HCT116 (cell line): Measurements from ENCODE around the gene GRM1. TPM values are rescaled to one million over a fixed set of nuclear protein-coding genes. Genes with fewer than 3 reads are reported as not detected.

Experiments
- ATAC-seq: fragments of 200-7000 bp; cut with Tn5 transposase; 2 replicates; pipeline ENCODE4 v1.9.1; 2020; ENCODE audit warnings: mild to moderate bottlenecking, moderate library complexity
- BruUV-seq: library from RNA; stranded (reverse); fragments of 400-500 nt; replicated peaks from 2 replicates; lab custom pipeline; 2021; lab: Mats Ljungman, UMichigan
- CTCF ChIA-PET: fragments of 300-600 bp; sonication (Branson Sonifier 250); formaldehyde crosslinking; loops from one replicate; lab custom pipeline; 2021; ENCODE audit warnings: antibody characterized with exemption; lab: Charles Lee
- POLR2A ChIA-PET: fragments of 300-600, 350-600 bp; sonication (Branson Sonifier 250); formaldehyde crosslinking; loops from one replicate; lab custom pipeline; 2021; ENCODE audit warnings: antibody characterized with exemption; lab: Charles Lee
- RAD21 ChIA-PET, 2 experiments: fragments of 300-600 bp; sonication (Branson Sonifier 250); formaldehyde crosslinking; loops; one replicate each; lab custom pipeline; 2023; ENCODE audit warnings: low total read pairs in 2 of 2; ENCODE audit not compliant: uncharacterized antibody in 2 of 2, unreplicated experiment in 2 of 2, low non-redundant PET in 1 of 2; lab: Charles Lee
- DNase-seq: peaks from one replicate; pipeline ENCODE4 v3.0.0-alpha.2; 2010; ENCODE audit warnings: low read depth, low spot score
- H2AFZ ChIP-seq: fragments of 200-600 bp; shearing (Covaris generic), sonication (generic); 2 replicates; pipeline ENCODE4 v1.6.1; 2017; ENCODE audit warnings: low read depth, mixed run types, mixed read lengths, antibody characterized with exemption, low read length; ENCODE audit not compliant: poor library complexity, severe bottlenecking
- H3K27ac ChIP-seq: 2 replicates; pipeline ENCODE4 v1.5.1; 2012; ENCODE audit warnings: low read depth, low read length
- H3K27me3 ChIP-seq: fragments of 200-600 bp; sonication (generic); 2 replicates; pipeline ENCODE4 v1.6.1; 2016; ENCODE audit warnings: mixed run types, low read length, mixed read lengths; ENCODE audit not compliant: insufficient read depth
- H3K36me3 ChIP-seq, 2 experiments: fragments of 200-500 bp in 1 of 2; fragments of 200-600 bp in 1 of 2; sonication (Bioruptor generic) in 1 of 2; sonication (generic) in 1 of 2; 2 replicates each; pipeline versions ENCODE4 v1.5.1 to v1.6.1; 2014 to 2016; ENCODE audit warnings: low read length in 2 of 2, inconsistent platforms in 1 of 2, mixed read lengths in 1 of 2, mixed run types in 1 of 2; ENCODE audit not compliant: insufficient read depth in 2 of 2, control insufficient read depth in 1 of 2
- H3K4me1 ChIP-seq, 2 experiments: fragments of 200-600 bp in 1 of 2; sonication (generic) in 1 of 2; 2 replicates each; pipeline versions ENCODE4 v1.5.1 to v1.6.1; 2012 to 2017; ENCODE audit warnings: low read length in 2 of 2, inconsistent platforms in 1 of 2, mild to moderate bottlenecking in 1 of 2, mixed read lengths in 1 of 2, mixed run types in 1 of 2, moderate library complexity in 1 of 2; ENCODE audit not compliant: insufficient read depth in 2 of 2, control insufficient read depth in 1 of 2
- H3K4me2 ChIP-seq: fragments of 200-600 bp; sonication (generic); 2 replicates; pipeline ENCODE4 v1.6.1; 2017; ENCODE audit warnings: mixed run types, low read length, mixed read lengths
- H3K4me3 ChIP-seq, 2 experiments: fragments of 200-600 bp in 1 of 2; sonication (generic) in 1 of 2; replicated peaks in 1 of 2; 2 replicates each; pipeline ENCODE4 v1.5.1; 2011 to 2016; ENCODE audit warnings: low read length in 2 of 2, control low read depth in 1 of 2, low read depth in 1 of 2, mild to moderate bottlenecking in 1 of 2, mixed read lengths in 1 of 2, mixed run types in 1 of 2
- H3K79me2 ChIP-seq: fragments of 200-600 bp; sonication (generic); 2 replicates; pipeline ENCODE4 v1.6.1; 2017; ENCODE audit warnings: mild to moderate bottlenecking, mixed run types, low read length, moderate library complexity, mixed read lengths; ENCODE audit not compliant: insufficient read depth
- H3K9ac ChIP-seq: fragments of 200-600 bp; sonication (generic); 2 replicates; pipeline ENCODE4 v1.6.1; 2016; ENCODE audit warnings: low read length, mixed read lengths
- H3K9me2 ChIP-seq: fragments of 200-600 bp; sonication (generic), shearing (Covaris generic); 2 replicates; pipeline ENCODE4 v1.6.1; 2017; ENCODE audit warnings: mixed run types, mild to moderate bottlenecking, moderate library complexity; ENCODE audit not compliant: insufficient read depth
- H3K9me3 ChIP-seq, 2 experiments: fragments of 200-500 bp in 1 of 2; fragments of 200-600 bp in 1 of 2; sonication (Bioruptor generic) in 1 of 2; sonication (generic) in 1 of 2; 2 replicates each; pipeline ENCODE4 v1.6.1; 2014 to 2017; ENCODE audit warnings: low read length in 2 of 2, mixed read lengths in 2 of 2, inconsistent platforms in 1 of 2, low read depth in 1 of 2, mild to moderate bottlenecking in 1 of 2, mixed run types in 1 of 2, moderate library complexity in 1 of 2; ENCODE audit not compliant: control insufficient read depth in 1 of 2, insufficient read depth in 1 of 2
- H4K20me1 ChIP-seq: fragments of 200-600 bp; sonication (generic), shearing (Covaris generic); 2 replicates; pipeline ENCODE4 v1.6.1; 2017; ENCODE audit warnings: mixed run types, mild to moderate bottlenecking, moderate library complexity; ENCODE audit not compliant: insufficient read depth
- ATF3 ChIP-seq: IDR thresholded peaks from 2 replicates; pipeline ENCODE4 v1.6.1; 2012
- CBX3 ChIP-seq: IDR thresholded peaks from 2 replicates; pipeline ENCODE4 v1.6.1; 2012; ENCODE audit warnings: low read depth
- EGR1 ChIP-seq: IDR thresholded peaks from 2 replicates; pipeline ENCODE4 v1.6.1; 2012; ENCODE audit warnings: low read depth
- EZH2phosphoT487 ChIP-seq: fragments of 200-600 bp; IDR thresholded peaks from 2 replicates; pipeline ENCODE4 v1.6.1; 2018; ENCODE audit warnings: antibody characterized with exemption, borderline replicate concordance
- FOSL1 ChIP-seq: IDR thresholded peaks from 2 replicates; pipeline ENCODE4 v1.6.1; 2012; ENCODE audit warnings: low read depth
- JUND ChIP-seq: IDR thresholded peaks from 2 replicates; pipeline ENCODE4 v1.6.1; 2012
- POLR2AphosphoS5 ChIP-seq: IDR thresholded peaks from 2 replicates; pipeline ENCODE4 v1.6.1; 2011; ENCODE audit warnings: mild to moderate bottlenecking, low read depth, low read length, moderate library complexity
- RAD21 ChIP-seq: IDR thresholded peaks from 2 replicates; pipeline ENCODE4 v1.6.1; 2012; ENCODE audit warnings: low read depth, mild to moderate bottlenecking
- REST ChIP-seq: IDR thresholded peaks from 2 replicates; pipeline ENCODE4 v1.6.1; 2012; ENCODE audit warnings: low read depth
- SIN3A ChIP-seq: IDR thresholded peaks from 2 replicates; pipeline ENCODE4 v1.6.1; 2012; ENCODE audit warnings: low read depth
- SRF ChIP-seq: IDR thresholded peaks from 2 replicates; pipeline ENCODE4 v1.6.1; 2012; ENCODE audit warnings: low read depth
- TCF7L2 ChIP-seq: IDR thresholded peaks from 2 replicates; pipeline ENCODE4 v1.7.0; 2011; ENCODE audit warnings: borderline replicate concordance, inconsistent platforms; ENCODE audit not compliant: insufficient read depth, insufficient read length; ENCODE audit errors: extremely low read depth
- YY1 ChIP-seq: IDR thresholded peaks from 2 replicates; pipeline ENCODE4 v1.6.1; 2011; ENCODE audit warnings: low read length, low read depth, moderate library complexity, mild to moderate bottlenecking; ENCODE audit not compliant: insufficient replicate concordance; ENCODE audit errors: extremely low read depth
- ZFX ChIP-seq: fragments of 450-650 bp; IDR thresholded peaks from 2 replicates; pipeline ENCODE4 v1.6.1; 2017
- intact Hi-C: fragments of 100-400 bp; cut with micrococcal nuclease; formaldehyde crosslinking; loops from 2 replicates; pipeline ENCODE4 v1.10.0; 2022
- total RNA-seq: library from RNA; stranded (reverse); gene quantifications from one replicate; pipeline ENCODE4 v1.2.1, GENCODE V29; 2021; ENCODE audit not compliant: unreplicated experiment

The GRM1 gene
- total RNA-seq, 1 experiment from 2014 or later: not detected

- ATAC-seq (no peak), DNase-seq (no peak)
- no peaks in the 10 kb centered on the region for H3K9me2 ChIP-seq
- H3K4me2 ChIP-seq: no peak overlapping the region
- no TSS peak for BruUV-seq
- no peaks in the 10 kb centered on the region for H3K9me3 ChIP-seq
- H4K20me1 ChIP-seq: no peaks in the 10 kb centered on the region
- ChIA-PET RAD21 (no interaction called here), CTCF (no interaction called here), POLR2A (no interaction called here)
- no peak overlapping the region for H2AFZ ChIP-seq
- no peak overlapping the region for H3K27ac ChIP-seq
- no peak overlapping the region for H3K9ac ChIP-seq
- no peaks in the 10 kb centered on the region for H3K79me2 ChIP-seq
- intact Hi-C loops: no loop called here
- H3K4me1 ChIP-seq: no peaks in the 10 kb centered on the region
- H3K27me3 ChIP-seq: peaks cover 19% of the 10 kb centered on the region; the same call in 1 of the 2 replicates
- H3K36me3 ChIP-seq: no peaks in the 10 kb centered on the region
- TF ChIP-seq TCF7L2 (no peak), ZFX (no peak), SRF (no peak), SIN3A (no peak), POLR2AphosphoS5 (no peak), FOSL1 (no peak), REST (no peak), EZH2phosphoT487 (no peak), YY1 (no peak), EGR1 (no peak), CBX3 (no peak), ATF3 (no peak), RAD21 (no peak), JUND (no peak)
- no peak overlapping the region for H3K4me3 ChIP-seq
Measured at GRCh38 chr6:146090474-146090873, 61.6 kb downstream of the GRM1 start.
